HTR-8/SVneo (cell line): ENCODE data around the gene SMIM7.

ENCODE experiments used
- DNase-seq: peaks from one replicate; pipeline ENCODE4 v3.0.0; 2011; ENCODE audit warnings: low spot score, mixed read lengths; ENCODE audit not compliant: insufficient read length
- FAIRE-seq: peaks from 2 replicates; lab custom pipeline; 2011; peaks lifted over from hg19 to GRCh38; lab: Jason Lieb, UNC

Gene SMIM7

DNA sequence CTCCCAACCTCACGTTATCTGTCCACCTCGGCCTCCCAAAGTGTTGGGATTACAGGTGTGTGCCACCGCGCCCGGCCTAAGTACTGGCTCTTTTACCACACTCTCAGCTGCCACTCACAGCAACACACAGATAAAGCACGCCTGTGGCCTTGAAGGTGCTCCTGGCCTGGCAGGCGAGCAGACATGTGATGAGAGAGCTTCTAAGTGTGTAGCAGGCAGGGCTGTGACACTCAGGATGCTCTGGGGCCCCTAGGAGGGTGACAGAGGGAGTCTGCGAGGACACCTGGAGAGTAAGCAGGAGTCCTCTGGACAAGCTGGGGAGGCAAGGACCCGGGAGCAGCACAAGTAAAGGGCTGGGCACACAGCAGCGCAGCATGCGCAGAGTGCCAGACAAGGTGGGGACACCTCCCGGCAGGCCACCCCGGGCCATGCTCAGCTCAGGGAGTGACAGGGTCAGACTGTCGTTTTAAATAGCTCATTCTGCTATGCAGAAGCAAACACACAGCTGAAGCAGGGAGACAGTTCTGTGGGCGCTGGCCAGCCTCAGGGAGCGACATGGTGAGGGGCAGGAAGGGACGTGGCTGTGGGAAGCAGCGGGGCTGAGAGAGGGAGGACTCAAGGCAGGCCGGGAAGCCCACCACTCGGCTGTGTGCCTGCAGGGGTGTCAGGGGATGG lies 58.4 kb downstream of the SMIM7 start:
- FAIRE-seq (no peak), DNase-seq (no peak)

DNA sequence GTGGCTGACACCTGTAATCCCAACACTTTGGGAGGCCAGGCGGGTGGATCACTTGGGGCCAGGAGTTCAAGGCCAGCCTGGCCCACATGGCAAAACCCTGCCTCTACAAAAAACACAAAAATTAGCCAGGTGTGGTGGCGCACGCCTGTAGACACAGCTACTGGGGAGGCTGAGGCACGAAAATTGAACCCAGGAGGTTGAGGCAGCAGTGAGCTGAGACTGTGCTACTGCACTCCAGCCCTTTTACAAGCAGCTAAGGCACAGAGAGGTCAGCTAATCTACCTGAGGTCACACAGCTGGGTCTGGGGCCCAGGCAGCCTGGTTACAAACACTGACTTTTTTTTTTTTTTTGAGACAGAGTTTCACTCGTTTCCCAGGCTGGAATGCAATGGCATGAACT lies 59.1 kb downstream of the SMIM7 start:
- DNase-seq, result no peak
- no peak for FAIRE-seq

GRCh38 chr19:16599655-16600346 lies 60.1 kb downstream of the SMIM7 start:
- no peak for FAIRE-seq

DNA sequence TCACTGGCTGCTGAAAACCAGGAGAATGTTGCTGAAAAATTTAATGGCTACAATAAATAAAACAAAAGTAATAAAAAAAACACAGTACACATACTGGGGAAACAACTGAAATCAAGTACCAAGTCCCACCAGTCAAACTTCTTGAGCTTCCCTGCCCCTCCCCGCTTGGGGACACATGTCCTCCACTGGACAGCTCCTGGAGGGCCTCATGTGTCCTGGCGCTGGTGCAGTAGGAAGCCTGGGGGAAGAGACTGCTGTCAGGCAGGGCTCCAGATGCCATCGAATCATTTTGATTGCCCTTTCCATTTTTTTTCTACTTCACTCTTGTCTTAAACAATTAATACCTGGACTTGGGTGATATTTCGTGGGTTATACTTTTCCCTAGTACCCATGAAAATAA lies 61.1 kb downstream of the SMIM7 start:
- no peak for FAIRE-seq
- DNase-seq, result no peak

More at GRCh38 chr19:16599655-16600346, 60.1 kb downstream of the SMIM7 start:
- no peak for DNase-seq

DNA sequence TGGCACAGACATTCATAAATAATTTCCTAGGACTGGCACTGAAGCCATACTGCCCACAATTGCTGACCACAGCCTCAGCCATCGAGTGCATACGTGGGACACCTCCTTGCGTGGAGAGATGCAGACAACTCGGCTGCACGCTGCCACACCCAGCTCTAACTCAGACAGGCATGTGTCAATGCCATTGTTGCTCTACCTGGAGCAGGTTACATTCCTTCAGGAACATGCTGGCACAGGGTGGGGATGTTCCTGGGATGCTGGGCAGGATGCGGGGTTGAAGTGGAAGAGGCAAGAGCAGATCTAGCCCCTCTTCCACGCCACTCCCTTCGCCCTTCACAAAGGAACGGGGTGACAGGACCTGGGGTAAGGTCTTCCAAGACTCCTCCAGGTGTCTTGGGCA lies 63.5 kb downstream of the SMIM7 start:
- FAIRE-seq (no peak), DNase-seq (no peak)
